D721Med (cell line): ENCODE results near the gene ZIM2.

Source experiments
- DNase-seq: peaks from one replicate; pipeline ENCODE4 v3.0.0; 2011; ENCODE audit warnings: low spot score; ENCODE audit not compliant: insufficient read length
- FAIRE-seq: peaks from 2 replicates; lab custom pipeline; 2011; peaks lifted over from hg19 to GRCh38; lab: Jason Lieb, UNC
- CTCF ChIP-seq: IDR thresholded peaks from 2 replicates; pipeline ENCODE4 v1.5.1; 2012; ENCODE audit warnings: mild to moderate bottlenecking, control low read depth; ENCODE audit not compliant: insufficient read depth; ENCODE audit errors: missing control alignments

The ZIM2 gene

GRCh38 chr19:56822755-56823154, 17.8 kb downstream of the ZIM2 start:
- FAIRE-seq (no peak), DNase-seq (no peak)
- TF ChIP-seq CTCF = no peak

- DNase-seq = no peak
- FAIRE-seq = no peak
- TF ChIP-seq CTCF = no peak
Observed at GRCh38 chr19:56821675-56822074, 18.9 kb downstream of the ZIM2 start.

GRCh38 chr19:56821209-56821608, 19.3 kb downstream of the ZIM2 start:
- FAIRE-seq (no peak), DNase-seq (no peak)
- no peak for TF ChIP-seq CTCF

- FAIRE-seq (no peak), DNase-seq (no peak)
- no peak for TF ChIP-seq CTCF
Observed at GRCh38 chr19:56819166-56819565, 21.4 kb downstream of the ZIM2 start.

- FAIRE-seq (no peak), DNase-seq (no peak)
- TF ChIP-seq CTCF = no peak
Observed at GRCh38 chr19:56814656-56815055, 25.9 kb downstream of the ZIM2 start.

GRCh38 chr19:56813531-56813930, 27.0 kb downstream of the ZIM2 start:
- FAIRE-seq = no peak
- no peak for DNase-seq
- no peak for TF ChIP-seq CTCF

GRCh38 chr19:56811480-56811879, 29.0 kb downstream of the ZIM2 start:
- DNase-seq (no peak), FAIRE-seq (no peak)
- TF ChIP-seq CTCF = no peak
